Muscle of leg (tissue), 11 donors: ENCODE data around the gene CCDC190. TPM values are rescaled to one million over a fixed set of nuclear protein-coding genes. Genes with fewer than 3 reads are reported as not detected.
A peak's percentile ranks its signal among the peaks of the same experiment; 100 is the strongest.

ENCODE experiments used
- DNase-seq: peaks from one replicate; pipeline ENCODE4 v3.0.0; 2013
- H3K27ac ChIP-seq: one replicate; pipeline ENCODE4 v1.5.1; 2013; ENCODE audit warnings: mild to moderate bottlenecking, low read length, control low read depth
- H3K27me3 ChIP-seq: one replicate; pipeline ENCODE4 v1.6.1; 2013; ENCODE audit warnings: low read length; ENCODE audit not compliant: control insufficient read depth, insufficient read depth
- H3K36me3 ChIP-seq: one replicate; pipeline ENCODE4 v1.6.1; 2013; ENCODE audit warnings: low read length; ENCODE audit not compliant: control insufficient read depth, insufficient read depth
- H3K4me1 ChIP-seq: one replicate; pipeline ENCODE4 v1.6.1; 2013; ENCODE audit warnings: low read length; ENCODE audit not compliant: control insufficient read depth, insufficient read depth
- H3K4me3 ChIP-seq: one replicate; pipeline ENCODE4 v1.5.1; 2013; ENCODE audit warnings: low read length, control low read depth
- H3K9me3 ChIP-seq: replicated peaks from 2 replicates; pipeline ENCODE4 v1.6.1; 2013; ENCODE audit warnings: low read depth, low read length; ENCODE audit not compliant: control insufficient read depth
- WGBS: methylation state at CpG from one replicate; pipeline ENCODE4 v1.1.5; 2013; ENCODE audit warnings: missing lambda C conversion rate; ENCODE audit not compliant: insufficient coverage; 5-methylcytosine and 5-hydroxymethylcytosine counted together
- polyA plus RNA-seq, 8 donors: library from polyadenylated mRNA; unstranded; fragments of 120-200 nt; gene quantifications; one replicate each; pipeline versions ENCODE4 v1.2.1 to v1.2.3, GENCODE V29; 2013; ENCODE audit warnings: inconsistent platforms in 1 of 8, low replicate concordance in 1 of 8; ENCODE audit not compliant: insufficient read length in 8 of 8, insufficient read depth in 1 of 8
- total RNA-seq: library from RNA; stranded (reverse); fragments of 120-200 nt; gene quantifications from one replicate; pipeline ENCODE4 v1.2.4, GENCODE V29; 2013

CCDC190 gene
- total and polyA plus RNA-seq, 9 donors, result 2.0 to 9.7 (median 5.7) TPM

GRCh38 chr1:162857850-162858249 lies 3.1 kb downstream of the CCDC190 start:
- H3K36me3 ChIP-seq, result no peaks in the 10 kb centered on the region
- peaks cover 8% of the 10 kb centered on the region for H3K4me1 ChIP-seq
- no peak overlapping the region for H3K4me3 ChIP-seq
- no peak for DNase-seq
- H3K9me3 ChIP-seq, result no peaks in the 10 kb centered on the region
- no peak overlapping the region for H3K27ac ChIP-seq
- no peaks in the 10 kb centered on the region for H3K27me3 ChIP-seq

GRCh38 chr1:162856260-162856659 lies 4.7 kb downstream of the CCDC190 start:
- H3K27ac ChIP-seq, result no peak overlapping the region
- no CpG with 5 or more reads among the region's 2 CpGs for WGBS
- no peaks in the 10 kb centered on the region for H3K36me3 ChIP-seq
- DNase-seq, result no peak
- no peaks in the 10 kb centered on the region for H3K9me3 ChIP-seq
- H3K4me1 ChIP-seq, result no peaks in the 10 kb centered on the region
- H3K4me3 ChIP-seq, result no peak overlapping the region
- H3K27me3 ChIP-seq, result no peaks in the 10 kb centered on the region

- no peak overlapping the region for H3K27ac ChIP-seq
- H3K9me3 ChIP-seq, result no peaks in the 10 kb centered on the region
- WGBS, result no CpG with 5 or more reads among the region's 4 CpGs
- H3K4me1 ChIP-seq, result no peaks in the 10 kb centered on the region
- no peaks in the 10 kb centered on the region for H3K27me3 ChIP-seq
- no peak overlapping the region for H3K4me3 ChIP-seq
- no peaks in the 10 kb centered on the region for H3K36me3 ChIP-seq
- DNase-seq, result no peak
Observed at GRCh38 chr1:162855461-162856150, 5.4 kb downstream of the CCDC190 start.

GRCh38 chr1:162854245-162854882 lies 6.6 kb downstream of the CCDC190 start:
- no peaks in the 10 kb centered on the region for H3K36me3 ChIP-seq
- no peaks in the 10 kb centered on the region for H3K4me1 ChIP-seq
- DNase-seq, result peak; percentile 61
- H3K27me3 ChIP-seq, result no peaks in the 10 kb centered on the region
- no peak overlapping the region for H3K4me3 ChIP-seq
- no peak overlapping the region for H3K27ac ChIP-seq
- 0% methylated on average over 1 of the region's 4 CpGs for WGBS
- no peaks in the 10 kb centered on the region for H3K9me3 ChIP-seq

GRCh38 chr1:162851341-162851740 lies 9.6 kb downstream of the CCDC190 start:
- no peak overlapping the region for H3K27ac ChIP-seq
- no peaks in the 10 kb centered on the region for H3K4me1 ChIP-seq
- no peaks in the 10 kb centered on the region for H3K27me3 ChIP-seq
- 100% methylated on average over 1 of the region's 1 CpG for WGBS
- no peak overlapping the region for H3K4me3 ChIP-seq
- H3K9me3 ChIP-seq, result no peaks in the 10 kb centered on the region
- no peaks in the 10 kb centered on the region for H3K36me3 ChIP-seq
- no peak for DNase-seq

- DNase-seq, result no peak
- H3K4me1 ChIP-seq, result no peaks in the 10 kb centered on the region
- no peak overlapping the region for H3K27ac ChIP-seq
- no peaks in the 10 kb centered on the region for H3K27me3 ChIP-seq
- H3K4me3 ChIP-seq, result no peak overlapping the region
- no peaks in the 10 kb centered on the region for H3K9me3 ChIP-seq
- WGBS, result 67% methylated on average over 1 of the region's 2 CpGs
- no peaks in the 10 kb centered on the region for H3K36me3 ChIP-seq
Observed at GRCh38 chr1:162849711-162850110, 11.3 kb downstream of the CCDC190 start.

GRCh38 chr1:162847839-162848453 lies 13.0 kb downstream of the CCDC190 start:
- WGBS, result no CpG with 5 or more reads among the region's 3 CpGs
- H3K4me3 ChIP-seq, result no peak overlapping the region
- H3K27me3 ChIP-seq, result no peaks in the 10 kb centered on the region
- H3K4me1 ChIP-seq, result no peaks in the 10 kb centered on the region
- DNase-seq, result peak; percentile 71
- no peak overlapping the region for H3K27ac ChIP-seq
- no peaks in the 10 kb centered on the region for H3K9me3 ChIP-seq
- H3K36me3 ChIP-seq, result no peaks in the 10 kb centered on the region

GRCh38 chr1:162846256-162847212 lies 14.4 kb downstream of the CCDC190 start:
- WGBS, result 83% methylated on average over 11 of the region's 16 CpGs
- DNase-seq, result no peak
- Histone ChIP-seq H3K4me3 (no peak overlapping the region), H3K9me3 (no peaks in the 10 kb centered on the region), H3K27me3 (no peaks in the 10 kb centered on the region), H3K27ac (no peak overlapping the region), H3K36me3 (no peaks in the 10 kb centered on the region), H3K4me1 (no peaks in the 10 kb centered on the region)

GRCh38 chr1:162844153-162844552 lies 16.8 kb downstream of the CCDC190 start:
- WGBS, result 33% methylated on average over 1 of the region's 1 CpG
- Histone ChIP-seq H3K9me3 (no peaks in the 10 kb centered on the region), H3K4me1 (no peaks in the 10 kb centered on the region), H3K4me3 (no peak overlapping the region), H3K27ac (no peak overlapping the region), H3K36me3 (no peaks in the 10 kb centered on the region), H3K27me3 (no peaks in the 10 kb centered on the region)
- DNase-seq, result no peak
